Measurements from ENCODE around the gene SEC63. TPM values are rescaled to one million over a fixed set of nuclear protein-coding genes. Genes with fewer than 3 reads are reported as not detected.

The SEC63 gene
- total RNA-seq, 1 donor from 2014 or later = 166 TPM

- no peaks in the 10 kb centered on the region for H3K9me3 Mint-ChIP-seq (ENCODE audit: low read depth)
- no peaks in the 10 kb centered on the region for H3K36me3 Mint-ChIP-seq (ENCODE audit: low read depth)
- TF ChIP-seq CTCF (IDR thresholded peaks at IDR 0.05) = no peak
Observed at GRCh38 chr6:107971181-107971580, 13.2 kb upstream of the SEC63 start.

GRCh38 chr6:107970255-107970654 is 12.2 kb upstream of the SEC63 start:
- H3K9me3 Mint-ChIP-seq (ENCODE audit: low read depth) = no peaks in the 10 kb centered on the region
- H3K36me3 Mint-ChIP-seq (ENCODE audit: low read depth) = no peaks in the 10 kb centered on the region
- no peak overlapping the region for H3K4me3 Mint-ChIP-seq (ENCODE audit: unreplicated experiment)
- peaks cover 12% of the 10 kb centered on the region for H3K27me3 Mint-ChIP-seq (ENCODE audit: low read depth)
- no peak for TF ChIP-seq CTCF (IDR thresholded peaks at IDR 0.05)
- no peak overlapping the region for H3K27ac Mint-ChIP-seq (ENCODE audit: unreplicated experiment)
- no peak for DNase-seq (ENCODE audit: low spot score)
- peaks cover 1% of the 10 kb centered on the region for H3K4me1 Mint-ChIP-seq (ENCODE audit: low read depth)

More at GRCh38 chr6:107971181-107971580, 13.2 kb upstream of the SEC63 start:
- no peak overlapping the region for H3K27ac Mint-ChIP-seq (ENCODE audit: unreplicated experiment)
- DNase-seq (ENCODE audit: low spot score) = no peak
- no peaks in the 10 kb centered on the region for H3K4me1 Mint-ChIP-seq (ENCODE audit: low read depth)
- no peak overlapping the region for H3K4me3 Mint-ChIP-seq (ENCODE audit: unreplicated experiment)
- peaks cover 12% of the 10 kb centered on the region for H3K27me3 Mint-ChIP-seq (ENCODE audit: low read depth)

- no peak for TF ChIP-seq CTCF (IDR thresholded peaks at IDR 0.05)
- DNase-seq (ENCODE audit: low spot score) = no peak
- Mint-ChIP-seq H3K9me3 (ENCODE audit: low read depth) (peaks cover 4% of the 10 kb centered on the region), H3K4me1 (ENCODE audit: low read depth) (peaks cover 7% of the 10 kb centered on the region), H3K36me3 (ENCODE audit: low read depth) (no peaks in the 10 kb centered on the region), H3K4me3 (ENCODE audit: unreplicated experiment) (no peak overlapping the region), H3K27ac (ENCODE audit: unreplicated experiment) (no peak overlapping the region), H3K27me3 (ENCODE audit: low read depth) (peaks cover 8% of the 10 kb centered on the region)
Observed at GRCh38 chr6:107968081-107968480, 10.1 kb upstream of the SEC63 start.

- Mint-ChIP-seq H3K4me1 (ENCODE audit: low read depth) (peaks cover 7% of the 10 kb centered on the region), H3K9me3 (ENCODE audit: low read depth) (peaks cover 4% of the 10 kb centered on the region), H3K27me3 (ENCODE audit: low read depth) (no peaks in the 10 kb centered on the region), H3K27ac (ENCODE audit: unreplicated experiment) (no peak overlapping the region), H3K36me3 (ENCODE audit: low read depth) (no peaks in the 10 kb centered on the region), H3K4me3 (ENCODE audit: unreplicated experiment) (no peak overlapping the region)
- TF ChIP-seq CTCF (IDR thresholded peaks at IDR 0.05) = no peak
- no peak for DNase-seq (ENCODE audit: low spot score)
Observed at GRCh38 chr6:107965746-107966145, 7.7 kb upstream of the SEC63 start.

- DNase-seq (ENCODE audit: low spot score) = no peak
- H3K4me1 Mint-ChIP-seq (ENCODE audit: low read depth) = peaks cover 12% of the 10 kb centered on the region
- no peaks in the 10 kb centered on the region for H3K27me3 Mint-ChIP-seq (ENCODE audit: low read depth)
- no peak for TF ChIP-seq CTCF (IDR thresholded peaks at IDR 0.05)
- no peak overlapping the region for H3K4me3 Mint-ChIP-seq (ENCODE audit: unreplicated experiment)
- no peaks in the 10 kb centered on the region for H3K36me3 Mint-ChIP-seq (ENCODE audit: low read depth)
- H3K27ac Mint-ChIP-seq (ENCODE audit: unreplicated experiment) = no peak overlapping the region
- peaks cover 4% of the 10 kb centered on the region for H3K9me3 Mint-ChIP-seq (ENCODE audit: low read depth)
Observed at GRCh38 chr6:107962723-107963122, 4.7 kb upstream of the SEC63 start.
